Dermis blood vessel endothelial cell (primary cell): Measurements from ENCODE around the gene ASCL2. TPM values are rescaled to one million over a fixed set of nuclear protein-coding genes. Genes with fewer than 3 reads are reported as not detected.
"Not testable (repeated sequence)": the region's sequence is repeated elsewhere in the genome, so short reads cannot be mapped to it uniquely, and the experiment has no call there.

Experiments used
- DNase-seq: peaks from one replicate; pipeline ENCODE4 v3.0.0; 2010
- total RNA-seq: library from RNA; depleted of rRNA; stranded (reverse); fragments of >200 nt; gene quantifications from 2 replicates; pipeline ENCODE4 v1.2.3, GENCODE V29; 2014

Gene ASCL2
- total RNA-seq, 1 donor from 2014 or later, result not detected

- no peak for DNase-seq
Measured at GRCh38 chr11:2296913-2297622, 26.7 kb upstream of the ASCL2 start.

- DNase-seq, result no peak
Measured at GRCh38 chr11:2295971-2296912, 25.9 kb upstream of the ASCL2 start.

- no peak for DNase-seq
Measured at GRCh38 chr11:2294926-2295290, 24.5 kb upstream of the ASCL2 start.

GRCh38 chr11:2293984-2294925 lies 23.9 kb upstream of the ASCL2 start:
- DNase-seq, result no peak

- DNase-seq, result no peak
Measured at GRCh38 chr11:2293531-2293971, 23.2 kb upstream of the ASCL2 start.

GRCh38 chr11:2290351-2290841 lies 20.0 kb upstream of the ASCL2 start:
- DNase-seq, result no peak

GRCh38 chr11:2289859-2290258 lies 19.5 kb upstream of the ASCL2 start:
- DNase-seq, result no peak

- no peak for DNase-seq
Measured at GRCh38 chr11:2289350-2289749, 19.0 kb upstream of the ASCL2 start.

GRCh38 chr11:2287091-2287490 lies 16.7 kb upstream of the ASCL2 start:
- no peak for DNase-seq

- DNase-seq, result not testable (repeated sequence)
Measured at GRCh38 chr11:2286350-2286749, 16.0 kb upstream of the ASCL2 start.

- no peak for DNase-seq
Measured at GRCh38 chr11:2280208-2280607, 9.8 kb upstream of the ASCL2 start.

GRCh38 chr11:2277933-2278523 lies 7.6 kb upstream of the ASCL2 start:
- DNase-seq, result no peak

GRCh38 chr11:2277008-2277346 lies 6.6 kb upstream of the ASCL2 start:
- DNase-seq, result no peak

- DNase-seq, result no peak
Measured at GRCh38 chr11:2276280-2277007, 6.1 kb upstream of the ASCL2 start.

- DNase-seq, result no peak
Measured at GRCh38 chr11:2275334-2276279, 5.2 kb upstream of the ASCL2 start.

- no peak for DNase-seq
Measured at GRCh38 chr11:2273771-2274170, 3.4 kb upstream of the ASCL2 start.

GRCh38 chr11:2273311-2273710 lies 2.9 kb upstream of the ASCL2 start:
- no peak for DNase-seq

GRCh38 chr11:2272946-2273280 lies 2.5 kb upstream of the ASCL2 start:
- no peak for DNase-seq

- no peak for DNase-seq
Measured at GRCh38 chr11:2272228-2272945, 2.0 kb upstream of the ASCL2 start.
